AG09309 (cell line): Measurements from ENCODE around the gene DAGLA.

ENCODE experiments used
- DNase-seq: peaks from one replicate; pipeline ENCODE4 v3.0.0-alpha.2; 2010; ENCODE audit warnings: low read depth
- H3K4me3 ChIP-seq: 2 replicates; pipeline ENCODE4 v1.5.1; 2011; ENCODE audit warnings: mild to moderate bottlenecking, low read depth, low read length, moderate library complexity; ENCODE audit not compliant: control insufficient read depth
- CTCF ChIP-seq: IDR thresholded peaks from 2 replicates; pipeline ENCODE4 v1.5.1; 2011; ENCODE audit warnings: mild to moderate bottlenecking, low read depth, low read length, inconsistent platforms; ENCODE audit not compliant: insufficient read depth, control insufficient read depth; ENCODE audit errors: missing control alignments

The DAGLA gene

DNA sequence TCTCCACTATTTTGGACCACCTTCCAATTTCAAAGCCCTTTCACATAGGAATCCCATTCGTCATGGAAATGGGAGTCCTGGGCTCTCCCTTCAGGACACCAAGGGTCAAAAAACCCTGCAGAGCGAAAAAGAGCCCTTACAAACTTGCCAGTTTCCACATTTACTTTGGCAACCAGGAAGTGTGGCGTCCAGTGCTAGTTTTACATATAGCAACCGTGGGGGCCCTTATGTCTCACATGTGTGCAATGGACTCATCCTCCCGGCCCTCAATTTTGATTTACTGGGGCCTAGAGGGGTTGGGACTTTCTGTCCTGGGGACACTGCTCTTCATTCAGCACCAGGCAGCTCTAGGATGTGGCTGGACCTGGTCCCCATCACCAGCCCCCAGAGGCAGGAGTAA is 33.7 kb downstream of the DAGLA start:
- no peak for TF ChIP-seq CTCF
- no peak for DNase-seq
- no peak overlapping the region for H3K4me3 ChIP-seq

- no peak overlapping the region for H3K4me3 ChIP-seq
- TF ChIP-seq CTCF, result no peak
- no peak for DNase-seq
Observed at GRCh38 chr11:61714316-61714715, 34.1 kb downstream of the DAGLA start.

DNA sequence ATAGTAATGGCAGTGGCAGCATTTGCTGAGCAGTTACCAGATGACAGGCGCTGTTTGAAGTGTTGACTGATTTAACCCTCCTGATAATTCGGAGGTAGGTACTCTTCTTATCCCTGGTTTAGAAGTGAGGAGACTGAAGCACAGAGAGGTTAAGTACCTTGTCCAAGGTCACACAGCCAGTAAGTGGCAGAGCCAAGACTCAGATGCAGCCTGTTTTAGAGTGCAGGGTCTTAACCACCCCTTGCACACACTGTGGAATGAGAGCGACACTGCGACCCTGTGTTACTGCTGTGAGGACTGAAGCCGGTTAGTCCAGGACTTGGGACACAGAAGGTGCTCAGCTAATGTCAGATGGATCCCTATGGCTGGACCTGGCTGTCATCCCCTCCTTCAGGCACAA is 34.7 kb downstream of the DAGLA start:
- DNase-seq, result no peak
- no peak for TF ChIP-seq CTCF
- no peak overlapping the region for H3K4me3 ChIP-seq

DNA sequence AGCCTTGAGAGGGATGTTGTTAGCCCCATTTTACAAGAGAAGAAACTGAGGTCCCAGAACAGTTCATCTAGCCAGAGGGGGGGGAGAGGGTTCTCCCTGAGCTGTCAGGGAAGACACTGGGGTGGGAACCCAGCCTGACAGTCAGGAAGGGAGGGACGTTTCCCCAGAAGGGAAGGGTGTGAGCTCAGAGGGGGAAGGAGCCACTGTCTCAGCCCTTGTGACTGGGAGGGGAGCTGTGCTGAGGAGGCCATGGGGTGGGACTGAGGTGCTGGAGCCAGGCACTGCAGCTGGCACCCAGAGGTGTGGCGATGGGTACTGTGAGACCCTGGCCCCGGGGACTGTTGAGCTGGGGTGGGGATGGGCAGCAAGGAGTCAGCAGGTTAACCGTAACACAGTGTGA is 35.7 kb downstream of the DAGLA start:
- DNase-seq, result no peak
- H3K4me3 ChIP-seq, result no peak overlapping the region
- TF ChIP-seq CTCF, result no peak

DNA sequence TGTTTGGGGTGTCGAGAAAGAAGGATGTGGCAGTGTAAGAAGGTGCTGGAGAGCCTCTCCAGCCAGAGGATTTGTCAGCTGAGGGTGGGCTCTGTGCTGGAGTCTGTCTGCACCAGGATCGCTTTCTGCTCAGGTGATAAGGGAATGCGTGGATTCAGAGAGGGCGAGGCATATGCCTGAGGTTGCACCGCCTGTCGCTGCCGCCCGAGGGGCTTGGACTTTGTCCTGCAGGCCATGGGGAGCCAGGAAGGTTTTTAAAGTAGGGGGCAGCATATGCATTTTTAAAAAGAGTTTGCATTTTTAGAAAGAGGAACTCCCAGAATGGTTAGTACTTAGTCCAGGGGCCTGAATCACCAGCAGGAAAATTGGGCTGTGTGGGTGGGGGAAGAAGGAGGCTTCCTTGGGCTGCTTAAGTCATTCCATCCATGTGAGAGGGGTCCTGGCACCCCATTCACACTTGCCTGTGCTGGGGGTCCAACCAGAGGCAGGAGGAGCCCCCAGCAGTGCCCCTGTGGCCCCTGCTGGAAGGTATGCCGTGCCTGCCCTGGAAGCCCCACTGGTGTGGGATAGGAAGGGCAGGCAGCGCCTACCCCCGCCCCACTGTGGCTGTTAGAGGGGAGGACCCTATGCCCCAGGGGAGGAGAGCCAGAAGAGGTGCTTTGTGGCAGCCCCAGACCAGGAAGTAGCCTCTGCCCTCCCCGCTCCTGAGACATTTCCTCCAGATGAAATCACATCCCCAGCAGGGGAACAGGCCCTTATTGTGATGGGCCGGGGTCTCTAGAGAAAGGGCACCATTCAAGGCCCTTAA is 36.5 kb downstream of the DAGLA start:
- H3K4me3 ChIP-seq, result no peak overlapping the region
- TF ChIP-seq CTCF, result no peak
- DNase-seq, result no peak

- DNase-seq, result no peak
- no peak overlapping the region for H3K4me3 ChIP-seq
- no peak for TF ChIP-seq CTCF
Observed at GRCh38 chr11:61717286-61718033, 37.3 kb downstream of the DAGLA start.
